HepG2 (cell line): ENCODE measurements around the gene RBP5. TPM values are rescaled to one million over a fixed set of nuclear protein-coding genes. Genes with fewer than 3 reads are reported as not detected.

Source experiments
- CENPBD1 ChIP-seq: sonication (generic); formaldehyde crosslinking; IDR thresholded peaks from 2 replicates; pipeline ENCODE4 v1.8.0; 2022; ENCODE audit warnings: missing genetic modification reagents, low read depth, mild to moderate bottlenecking, borderline replicate concordance
- DRAP1 ChIP-seq: IDR thresholded peaks from 2 replicates; pipeline ENCODE4 v1.6.1; 2016; ENCODE audit warnings: missing genetic modification reagents, missing compliant biosample characterization
- EP300 ChIP-seq, 3 experiments: sonication (generic) in 1 of 3; formaldehyde crosslinking in 1 of 3; IDR thresholded peaks; 2 replicates each; pipeline versions ENCODE4 v1.5.1 to v1.6.1; 2011 to 2020; ENCODE audit warnings: low read depth in 2 of 3, low read length in 2 of 3, borderline replicate concordance in 1 of 3, improper control_type of control experiment in 1 of 3, mild to moderate bottlenecking in 1 of 3, missing genetic modification reagents in 1 of 3, moderate library complexity in 1 of 3
- KDM2A ChIP-seq: sonication (generic); formaldehyde crosslinking; IDR thresholded peaks from 2 replicates; pipeline ENCODE4 v1.4.0; 2020; ENCODE audit warnings: low read depth, missing genetic modification reagents, borderline replicate concordance
- KLF9 ChIP-seq: IDR thresholded peaks from 2 replicates; pipeline ENCODE4 v1.6.1; 2016; ENCODE audit warnings: low read depth
- MAFK ChIP-seq, 2 experiments: IDR thresholded peaks in 1 of 2; conservative IDR thresholded peaks in 1 of 2; 2 replicates each; pipeline ENCODE4 v1.6.1; 2011; ENCODE audit warnings: improper control_type of control experiment in 2 of 2, low read length in 2 of 2
- MBNL3 ChIP-seq: fragments of 250-450 bp; sonication (Bioruptor Pico); conservative IDR thresholded peaks from 2 replicates; pipeline ENCODE4 v1.8.0; 2022; ENCODE audit warnings: mild to moderate bottlenecking, inconsistent platforms
- PBX3 ChIP-seq: sonication (generic); formaldehyde crosslinking; IDR thresholded peaks from 2 replicates; pipeline ENCODE4 v1.8.1; 2023; ENCODE audit warnings: missing genetic modification reagents, inconsistent platforms, borderline replicate concordance
- PRMT3 ChIP-seq: sonication (generic); formaldehyde crosslinking; IDR thresholded peaks from 2 replicates; pipeline ENCODE4 v1.8.1; 2022; ENCODE audit warnings: low read depth, mild to moderate bottlenecking, moderate library complexity, missing genetic modification reagents, borderline replicate concordance
- REPIN1 ChIP-seq: sonication (generic); formaldehyde crosslinking; IDR thresholded peaks from 2 replicates; pipeline ENCODE4 v1.8.0; 2022; ENCODE audit warnings: missing genetic modification reagents, low read depth, mild to moderate bottlenecking, borderline replicate concordance
- SOX13 ChIP-seq, 3 experiments: fragments of 450-650 bp in 1 of 3; sonication (generic) in 1 of 3; formaldehyde crosslinking in 1 of 3; IDR thresholded peaks in 2 of 3; conservative IDR thresholded peaks in 1 of 3; 2 replicates each; pipeline versions ENCODE4 v1.5.0 to v1.6.1; 2016 to 2020; ENCODE audit warnings: antibody characterized with exemption in 1 of 3, mild to moderate bottlenecking in 1 of 3, missing compliant biosample characterization in 1 of 3, missing genetic modification reagents in 1 of 3, moderate library complexity in 1 of 3
- SYNCRIP ChIP-seq: fragments of 200-400 bp; formaldehyde crosslinking; IDR thresholded peaks from 2 replicates; pipeline ENCODE4 v1.6.1; 2018; ENCODE audit warnings: mild to moderate bottlenecking, low read depth, low read length; ENCODE audit not compliant: insufficient read depth
- TBX2 ChIP-seq: sonication (generic); formaldehyde crosslinking; IDR thresholded peaks from 2 replicates; pipeline ENCODE4 v1.5.0; 2020; ENCODE audit warnings: missing genetic modification reagents, mild to moderate bottlenecking, borderline replicate concordance
- TEAD3 ChIP-seq: optimal IDR thresholded peaks from 2 replicates; pipeline ENCODE3; 2016; ENCODE audit warnings: borderline replicate concordance
- ZBTB7A ChIP-seq: sonication (generic); formaldehyde crosslinking; IDR thresholded peaks from 2 replicates; pipeline ENCODE4 v1.8.0; 2022; ENCODE audit warnings: mild to moderate bottlenecking, missing genetic modification reagents
- ZNF331 ChIP-seq: sonication (generic); formaldehyde crosslinking; IDR thresholded peaks from 2 replicates; pipeline ENCODE4 v1.4.0; 2020; ENCODE audit warnings: missing genetic modification reagents
- ZNF703 ChIP-seq: sonication (generic); formaldehyde crosslinking; IDR thresholded peaks from 2 replicates; pipeline ENCODE4 v1.5.1; 2020; ENCODE audit warnings: missing genetic modification reagents, mild to moderate bottlenecking, moderate library complexity, borderline replicate concordance
- polyA plus RNA-seq, 8 experiments: library from polyadenylated mRNA; depleted of rRNA in 3 of 8; stranded (reverse) in 7 of 8; unstranded in 1 of 8; fragments of >200 nt; fragmentation: Illumina TruSeq in 4 of 8; extraction: Trizol in 4 of 8; gene quantifications; 2 replicates each; pipeline versions ENCODE4 v1.2.1 to v1.2.3, GENCODE V29; 2011 to 2016; ENCODE audit warnings: low read depth in 4 of 8, missing spikeins in 1 of 8, mixed read lengths in 1 of 8; ENCODE audit not compliant: insufficient read depth in 1 of 8
- total RNA-seq, 5 experiments: library from RNA; depleted of rRNA; stranded (reverse); fragments of >200 nt; fragmentation: Illumina TruSeq; extraction: Trizol; gene quantifications; 2 replicates each; pipeline ENCODE4 v1.2.3, GENCODE V29; 2016; ENCODE audit warnings: low read depth in 1 of 5
- TF ChIP-seq, protein P1 (sequence below): sonication (generic); formaldehyde crosslinking; IDR thresholded peaks from 2 replicates; pipeline ENCODE4 v1.5.1; 2020; ENCODE audit warnings: mild to moderate bottlenecking, missing genetic modification reagents, moderate library complexity
- TF ChIP-seq, protein P2 (sequence below): sonication (generic); formaldehyde crosslinking; IDR thresholded peaks from 2 replicates; pipeline ENCODE4 v1.8.0; 2022; ENCODE audit warnings: mild to moderate bottlenecking, missing genetic modification reagents, moderate library complexity

Gene RBP5
- total and polyA plus RNA-seq, 2 of the 13 experiments (the other 11 are each of a cell fraction or from before 2014, with no cell fraction given): 13.8 to 19.8 TPM

- no peak for TF ChIP-seq KLF9
- TF ChIP-seq SOX13 (IDR thresholded peaks at IDR 0.05): no peak
- TF ChIP-seq SOX13 (CRISPR knock-in tag; conservative IDR thresholded peaks at IDR 0.05 in 1 of 2, IDR thresholded peaks at IDR 0.05 in 1 of 2): no peak; a peak in 1 of 4 replicates
- peak in 1 of 2 experiments; percentile 82; a peak in 2 of 4 replicates for TF ChIP-seq EP300 (IDR thresholded peaks at IDR 0.05; ENCODE audit: low read depth in 2 of 2, low read length in 2 of 2)
- peak; percentile 20; the same call in 1 of the 2 replicates for TF ChIP-seq EP300 (CRISPR knock-in tag; IDR thresholded peaks at IDR 0.05; ENCODE audit: borderline replicate concordance)
- TF ChIP-seq TBX2 (CRISPR knock-in tag): no peak
- 0 out of 2 replicates have a peak, but pooled peaks have one; percentile 37 for TF ChIP-seq KDM2A (CRISPR knock-in tag)
- TF ChIP-seq CENPBD1 (CRISPR knock-in tag): no peak
- 0 out of 2 replicates have a peak, but pooled peaks have one; percentile 63 for TF ChIP-seq ZBTB7A (CRISPR knock-in tag)
- TF ChIP-seq PRMT3 (CRISPR knock-in tag): no peak
- no peak for TF ChIP-seq PBX3
- no peak for TF ChIP-seq ZNF703 (CRISPR knock-in tag)
- TF ChIP-seq ZNF331 (CRISPR knock-in tag): no peak
- TF ChIP-seq, protein P1, sequence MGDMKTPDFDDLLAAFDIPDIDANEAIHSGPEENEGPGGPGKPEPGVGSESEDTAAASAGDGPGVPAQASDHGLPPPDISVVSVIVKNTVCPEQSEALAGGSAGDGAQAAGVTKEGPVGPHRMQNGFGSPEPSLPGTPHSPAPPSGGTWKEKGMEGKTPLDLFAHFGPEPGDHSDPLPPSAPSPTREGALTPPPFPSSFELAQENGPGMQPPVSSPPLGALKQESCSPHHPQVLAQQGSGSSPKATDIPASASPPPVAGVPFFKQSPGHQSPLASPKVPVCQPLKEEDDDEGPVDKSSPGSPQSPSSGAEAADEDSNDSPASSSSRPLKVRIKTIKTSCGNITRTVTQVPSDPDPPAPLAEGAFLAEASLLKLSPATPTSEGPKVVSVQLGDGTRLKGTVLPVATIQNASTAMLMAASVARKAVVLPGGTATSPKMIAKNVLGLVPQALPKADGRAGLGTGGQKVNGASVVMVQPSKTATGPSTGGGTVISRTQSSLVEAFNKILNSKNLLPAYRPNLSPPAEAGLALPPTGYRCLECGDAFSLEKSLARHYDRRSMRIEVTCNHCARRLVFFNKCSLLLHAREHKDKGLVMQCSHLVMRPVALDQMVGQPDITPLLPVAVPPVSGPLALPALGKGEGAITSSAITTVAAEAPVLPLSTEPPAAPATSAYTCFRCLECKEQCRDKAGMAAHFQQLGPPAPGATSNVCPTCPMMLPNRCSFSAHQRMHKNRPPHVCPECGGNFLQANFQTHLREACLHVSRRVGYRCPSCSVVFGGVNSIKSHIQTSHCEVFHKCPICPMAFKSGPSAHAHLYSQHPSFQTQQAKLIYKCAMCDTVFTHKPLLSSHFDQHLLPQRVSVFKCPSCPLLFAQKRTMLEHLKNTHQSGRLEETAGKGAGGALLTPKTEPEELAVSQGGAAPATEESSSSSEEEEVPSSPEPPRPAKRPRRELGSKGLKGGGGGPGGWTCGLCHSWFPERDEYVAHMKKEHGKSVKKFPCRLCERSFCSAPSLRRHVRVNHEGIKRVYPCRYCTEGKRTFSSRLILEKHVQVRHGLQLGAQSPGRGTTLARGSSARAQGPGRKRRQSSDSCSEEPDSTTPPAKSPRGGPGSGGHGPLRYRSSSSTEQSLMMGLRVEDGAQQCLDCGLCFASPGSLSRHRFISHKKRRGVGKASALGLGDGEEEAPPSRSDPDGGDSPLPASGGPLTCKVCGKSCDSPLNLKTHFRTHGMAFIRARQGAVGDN (CRISPR knock-in tag): peak; percentile 27; the same call in 1 of the 2 replicates
- no peak for TF ChIP-seq MAFK (conservative IDR thresholded peaks at IDR 0.05 in 1 of 2, IDR thresholded peaks at IDR 0.05 in 1 of 2; ENCODE audit: low read length in 2 of 2)
- TF ChIP-seq TEAD3: peak; percentile 31
- no peak for TF ChIP-seq SYNCRIP
- TF ChIP-seq REPIN1: 0 out of 2 replicates have a peak, but pooled peaks have one; percentile 36
- no peak for TF ChIP-seq DRAP1 (CRISPR knock-in tag)
- TF ChIP-seq MBNL3 (CRISPR knock-in tag): no peak
- TF ChIP-seq, protein P2, sequence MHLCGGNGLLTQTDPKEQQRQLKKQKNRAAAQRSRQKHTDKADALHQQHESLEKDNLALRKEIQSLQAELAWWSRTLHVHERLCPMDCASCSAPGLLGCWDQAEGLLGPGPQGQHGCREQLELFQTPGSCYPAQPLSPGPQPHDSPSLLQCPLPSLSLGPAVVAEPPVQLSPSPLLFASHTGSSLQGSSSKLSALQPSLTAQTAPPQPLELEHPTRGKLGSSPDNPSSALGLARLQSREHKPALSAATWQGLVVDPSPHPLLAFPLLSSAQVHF (CRISPR knock-in tag): no peak
Observed at GRCh38 chr12:7122811-7123769, 5.6 kb downstream of the RBP5 start (continued).
